WI38 (cell line): ENCODE measurements around the gene TOX2.

Source experiments
- H3K4me3 ChIP-seq: 2 replicates; pipeline ENCODE4 v1.5.1; 2011; ENCODE audit warnings: low read depth, mild to moderate bottlenecking, control low read depth, low read length
- TF ChIP-seq, protein P1 (sequence below): IDR thresholded peaks from 2 replicates; pipeline ENCODE4 v1.5.1; 2012; ENCODE audit warnings: low read depth, mild to moderate bottlenecking, control low read depth, low read length

TOX2 gene

DNA sequence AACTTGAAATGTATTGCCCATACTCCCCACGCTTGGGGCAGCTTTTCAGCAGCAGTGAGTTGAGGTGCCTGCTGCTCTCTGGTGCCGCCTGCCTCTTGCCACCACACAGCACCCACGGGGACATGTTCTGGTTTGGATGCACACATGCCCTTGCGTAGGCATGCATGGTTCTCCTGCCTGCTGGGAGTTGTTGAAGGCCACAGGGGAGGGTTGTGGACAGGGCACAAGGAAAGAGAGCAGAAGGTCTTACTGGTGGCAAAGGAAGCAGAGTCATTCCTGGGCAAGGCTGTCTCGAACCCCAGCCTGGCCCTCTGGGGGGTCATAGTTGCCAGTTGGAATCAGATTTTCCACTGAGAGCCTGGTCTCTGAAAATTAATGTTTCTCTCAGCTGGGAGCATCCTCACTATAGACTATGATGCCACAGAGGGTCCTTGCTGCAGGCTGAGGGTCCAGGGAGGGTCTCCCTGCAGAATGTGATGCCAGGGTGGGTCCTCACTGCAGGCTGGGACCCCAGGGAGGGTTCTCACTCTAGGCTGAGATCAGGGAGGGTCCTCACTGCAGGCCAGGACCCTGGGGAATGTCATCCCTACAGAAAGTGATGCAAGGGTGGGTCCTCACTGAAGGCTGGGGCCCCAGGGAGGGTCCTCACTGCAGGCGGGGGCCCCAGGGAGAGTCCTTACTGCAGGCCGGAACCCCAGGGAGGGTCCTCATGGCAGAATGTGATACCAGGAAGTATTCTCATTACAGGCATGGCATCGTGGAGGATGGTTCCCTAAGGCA lies 59.2 kb downstream of the TOX2 start:
- TF ChIP-seq, protein P1, sequence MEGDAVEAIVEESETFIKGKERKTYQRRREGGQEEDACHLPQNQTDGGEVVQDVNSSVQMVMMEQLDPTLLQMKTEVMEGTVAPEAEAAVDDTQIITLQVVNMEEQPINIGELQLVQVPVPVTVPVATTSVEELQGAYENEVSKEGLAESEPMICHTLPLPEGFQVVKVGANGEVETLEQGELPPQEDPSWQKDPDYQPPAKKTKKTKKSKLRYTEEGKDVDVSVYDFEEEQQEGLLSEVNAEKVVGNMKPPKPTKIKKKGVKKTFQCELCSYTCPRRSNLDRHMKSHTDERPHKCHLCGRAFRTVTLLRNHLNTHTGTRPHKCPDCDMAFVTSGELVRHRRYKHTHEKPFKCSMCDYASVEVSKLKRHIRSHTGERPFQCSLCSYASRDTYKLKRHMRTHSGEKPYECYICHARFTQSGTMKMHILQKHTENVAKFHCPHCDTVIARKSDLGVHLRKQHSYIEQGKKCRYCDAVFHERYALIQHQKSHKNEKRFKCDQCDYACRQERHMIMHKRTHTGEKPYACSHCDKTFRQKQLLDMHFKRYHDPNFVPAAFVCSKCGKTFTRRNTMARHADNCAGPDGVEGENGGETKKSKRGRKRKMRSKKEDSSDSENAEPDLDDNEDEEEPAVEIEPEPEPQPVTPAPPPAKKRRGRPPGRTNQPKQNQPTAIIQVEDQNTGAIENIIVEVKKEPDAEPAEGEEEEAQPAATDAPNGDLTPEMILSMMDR, result no peak
- H3K4me3 ChIP-seq, result no peak overlapping the region

DNA sequence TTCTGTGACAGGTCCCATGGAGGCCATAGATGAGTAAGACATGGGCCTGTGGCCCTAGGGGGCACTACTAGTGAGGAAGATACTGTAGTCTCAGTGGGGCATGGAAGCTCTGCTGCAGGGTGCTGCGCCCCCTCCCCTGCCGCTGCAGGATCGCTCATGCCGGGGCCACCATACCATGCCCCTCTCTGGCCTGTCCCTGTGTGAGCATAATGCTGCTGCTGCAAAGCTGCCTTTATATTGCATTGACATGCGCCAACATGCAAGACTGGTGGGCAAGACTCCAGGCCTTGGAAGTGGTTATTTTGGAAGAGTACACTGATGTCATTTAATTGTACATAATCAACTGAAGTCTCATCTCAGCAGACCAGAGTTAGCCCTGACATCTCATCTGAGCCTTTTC lies 60.0 kb downstream of the TOX2 start:
- H3K4me3 ChIP-seq, result no peak overlapping the region
- TF ChIP-seq, protein P1, result no peak

DNA sequence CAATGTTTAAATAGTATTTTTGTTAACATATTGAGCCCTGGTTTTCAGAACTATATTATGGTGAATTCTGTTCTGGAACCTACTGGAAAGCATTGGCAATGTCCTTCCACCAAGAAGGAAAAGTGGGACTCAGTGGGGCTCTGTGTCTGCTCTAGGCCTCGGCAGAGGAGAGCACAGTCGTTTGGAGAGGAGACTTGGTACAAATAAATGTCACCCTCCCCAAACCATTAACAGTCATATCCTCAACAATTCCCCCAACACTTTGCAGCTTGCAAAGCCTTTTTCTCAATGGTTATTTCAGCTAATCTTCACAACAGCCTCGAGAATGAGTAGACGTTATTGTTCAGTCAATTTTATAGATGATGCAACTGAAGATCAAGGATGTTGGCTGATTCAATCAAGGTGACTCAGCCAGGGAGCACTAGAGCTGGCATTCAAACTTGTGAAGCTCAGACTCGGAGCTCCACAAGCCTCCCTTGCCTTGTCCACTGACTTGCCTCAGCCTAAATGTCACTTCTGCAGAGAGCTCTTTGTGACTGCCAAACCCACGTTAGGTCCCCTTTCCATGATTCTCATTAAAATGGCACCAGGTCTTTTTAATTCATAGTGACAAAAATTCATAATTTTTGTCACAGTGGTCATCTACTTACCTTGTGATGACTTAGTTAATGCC lies 60.6 kb downstream of the TOX2 start:
- H3K4me3 ChIP-seq, result no peak overlapping the region
- TF ChIP-seq, protein P1, result no peak

DNA sequence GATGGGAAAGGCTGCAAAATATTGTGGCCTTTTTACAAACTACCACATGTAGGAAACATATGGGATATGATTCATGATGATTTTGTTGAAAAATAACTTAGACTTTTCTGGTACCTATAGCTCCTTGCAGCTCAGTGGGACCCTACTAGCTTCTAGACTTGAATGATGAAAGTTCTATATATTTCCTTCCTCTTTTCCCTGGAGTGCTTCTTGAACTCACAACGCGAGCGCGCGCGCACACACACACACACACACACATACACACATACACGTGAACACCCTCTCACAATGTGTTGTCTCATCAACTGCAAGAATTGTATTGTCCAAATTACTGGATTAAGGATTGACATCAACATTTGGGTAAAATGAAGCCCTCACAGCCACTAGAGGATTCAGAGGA lies 61.9 kb downstream of the TOX2 start:
- no peak overlapping the region for H3K4me3 ChIP-seq
- TF ChIP-seq, protein P1, result no peak

DNA sequence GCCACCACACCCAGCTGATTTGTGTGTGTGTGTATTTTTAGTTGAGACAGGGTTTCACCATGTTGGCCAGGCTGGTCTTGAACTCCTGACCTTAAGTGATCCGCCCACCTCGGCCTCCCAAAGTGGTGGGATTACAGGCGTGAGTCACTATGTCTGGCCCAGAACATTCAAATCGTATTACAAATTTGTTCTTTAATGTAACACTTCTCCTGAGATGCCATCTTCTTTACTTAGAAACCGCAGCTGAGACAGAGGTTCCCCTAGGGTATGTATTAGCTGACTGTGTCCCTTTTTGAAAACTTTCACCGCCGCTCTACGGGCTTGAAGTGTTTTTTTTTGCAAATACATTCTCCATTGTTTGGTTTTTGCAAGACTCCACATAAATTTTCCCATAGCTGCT lies 62.6 kb downstream of the TOX2 start:
- TF ChIP-seq, protein P1, result no peak
- no peak overlapping the region for H3K4me3 ChIP-seq

DNA sequence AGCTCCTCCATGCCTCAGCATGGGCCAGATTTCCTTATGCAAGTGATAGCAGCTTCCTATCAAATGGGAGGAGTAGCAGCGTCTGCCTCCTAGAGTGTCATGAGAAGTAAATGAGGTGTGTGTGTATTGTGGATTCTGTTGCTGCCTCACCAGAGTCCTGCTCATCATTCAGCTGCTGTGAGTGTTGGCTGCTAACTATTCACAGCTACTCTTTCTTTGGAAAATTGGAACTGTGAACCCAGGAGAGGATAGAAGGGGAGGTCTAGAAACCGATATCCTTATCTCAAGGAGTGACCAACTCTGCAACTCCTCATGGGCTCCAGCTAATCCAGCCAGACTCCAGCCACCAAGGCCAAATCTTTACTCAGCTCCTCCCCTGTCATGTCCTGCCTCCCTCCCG lies 63.3 kb downstream of the TOX2 start:
- TF ChIP-seq, protein P1, result no peak
- no peak overlapping the region for H3K4me3 ChIP-seq

DNA sequence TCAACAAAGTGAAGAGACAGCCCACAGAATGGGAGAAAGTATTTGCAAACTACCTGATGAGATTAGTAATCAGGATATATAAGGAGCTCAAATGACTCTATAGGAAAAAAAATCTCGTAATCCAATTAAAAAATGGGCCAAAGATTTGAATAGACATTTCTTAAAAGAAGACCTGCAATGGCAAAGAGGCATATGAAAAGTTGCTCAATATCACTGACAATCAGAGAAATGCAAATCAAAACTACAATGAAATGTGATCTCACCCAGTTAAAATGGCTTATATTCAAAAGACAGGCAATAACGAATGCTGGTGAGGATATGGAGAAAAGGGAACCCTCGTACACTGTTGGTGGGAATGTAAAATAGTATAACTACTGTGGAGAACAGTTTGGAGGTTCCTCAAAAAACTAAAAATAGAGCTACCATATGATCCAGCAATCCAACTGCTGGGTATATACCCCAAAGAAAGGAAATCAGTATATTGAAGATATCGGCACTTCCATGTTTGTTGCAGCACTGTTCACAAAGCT lies 65.0 kb downstream of the TOX2 start:
- TF ChIP-seq, protein P1, result no peak

More for the DNA sequence above, 65.0 kb downstream of the TOX2 start:
- H3K4me3 ChIP-seq, result no peak overlapping the region
